SK-N-SH (cell line): Measurements from ENCODE around the gene BRCA1.

Source experiments
- CHD2 ChIP-seq: fragments of 150-350 bp; IDR thresholded peaks from 2 replicates; pipeline ENCODE4 v1.6.1; 2018; ENCODE audit warnings: low read length; ENCODE audit not compliant: partially characterized antibody
- EP300 ChIP-seq, 2 experiments: IDR thresholded peaks; 2 replicates each; pipeline versions ENCODE4 v1.4.0 to v1.6.1; 2012; ENCODE audit warnings: borderline replicate concordance in 1 of 2, low read depth in 1 of 2, low read length in 1 of 2
- EZH2phosphoT487 ChIP-seq: fragments of 200-600 bp; sonication (generic); IDR thresholded peaks from 2 replicates; pipeline ENCODE4 v1.6.1; 2017; ENCODE audit warnings: low read depth, mixed run types, mild to moderate bottlenecking, antibody characterized with exemption, moderate library complexity, borderline replicate concordance
- GABPA ChIP-seq: IDR thresholded peaks from 2 replicates; pipeline ENCODE4 v1.4.0; 2012; ENCODE audit warnings: low read depth, mild to moderate bottlenecking
- GATA2 ChIP-seq: sonication (generic); formaldehyde crosslinking; IDR thresholded peaks from 2 replicates; pipeline ENCODE4 v1.5.0; 2020; ENCODE audit warnings: mild to moderate bottlenecking, missing genetic modification reagents
- NFIC ChIP-seq: IDR thresholded peaks from 2 replicates; pipeline ENCODE4 v1.4.0; 2012; ENCODE audit warnings: borderline replicate concordance
- POLR2AphosphoS5 ChIP-seq: IDR thresholded peaks from 2 replicates; pipeline ENCODE4 v1.6.1; 2012; ENCODE audit warnings: low read depth, low read length
- RXRA ChIP-seq: IDR thresholded peaks from 2 replicates; pipeline ENCODE4 v1.4.0; 2012; ENCODE audit warnings: low read depth, mild to moderate bottlenecking, borderline replicate concordance
- TF ChIP-seq, protein P1 (sequence below): fragments of 150-350 bp; IDR thresholded peaks from 2 replicates; pipeline ENCODE4 v1.6.1; 2016; ENCODE audit warnings: mild to moderate bottlenecking, low read depth, low read length
- TF ChIP-seq, protein P2 (sequence below): fragments of 200-600 bp; sonication (generic); IDR thresholded peaks from 2 replicates; pipeline ENCODE4 v1.6.1; 2017; ENCODE audit warnings: antibody characterized with exemption, mild to moderate bottlenecking, moderate library complexity

DNA sequence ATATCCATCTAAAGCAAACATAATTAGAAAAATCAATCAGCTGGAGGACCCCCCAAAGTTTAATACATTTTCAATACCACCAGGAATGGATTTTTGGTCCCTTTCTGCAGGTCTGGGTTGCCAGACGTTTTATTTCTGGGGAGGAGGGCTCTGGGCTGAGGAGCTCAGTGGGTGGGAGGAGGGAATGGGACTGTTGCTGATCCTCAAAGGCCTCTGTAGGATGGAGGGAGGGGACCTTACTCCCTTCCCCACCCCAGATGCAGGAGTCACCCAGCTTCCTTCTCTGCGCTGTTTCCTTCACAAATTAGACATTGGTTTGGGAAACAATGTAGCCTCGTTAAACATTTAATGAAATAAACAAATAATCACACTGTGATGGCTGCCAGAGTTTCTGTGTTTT, 93.5 kb downstream of the BRCA1 start:
- TF ChIP-seq RXRA (no peak), POLR2AphosphoS5 (no peak), CHD2 (no peak), EZH2phosphoT487 (no peak), GATA2 (CRISPR knock-in tag) (no peak), NFIC (no peak), GABPA (no peak), EP300 (IDR thresholded peaks at IDR 0.05; ENCODE audit: borderline replicate concordance in 1 of 2, low read depth in 1 of 2, low read length in 1 of 2) (no peak)
- TF ChIP-seq, protein P1, sequence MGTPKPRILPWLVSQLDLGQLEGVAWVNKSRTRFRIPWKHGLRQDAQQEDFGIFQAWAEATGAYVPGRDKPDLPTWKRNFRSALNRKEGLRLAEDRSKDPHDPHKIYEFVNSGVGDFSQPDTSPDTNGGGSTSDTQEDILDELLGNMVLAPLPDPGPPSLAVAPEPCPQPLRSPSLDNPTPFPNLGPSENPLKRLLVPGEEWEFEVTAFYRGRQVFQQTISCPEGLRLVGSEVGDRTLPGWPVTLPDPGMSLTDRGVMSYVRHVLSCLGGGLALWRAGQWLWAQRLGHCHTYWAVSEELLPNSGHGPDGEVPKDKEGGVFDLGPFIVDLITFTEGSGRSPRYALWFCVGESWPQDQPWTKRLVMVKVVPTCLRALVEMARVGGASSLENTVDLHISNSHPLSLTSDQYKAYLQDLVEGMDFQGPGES = no peak
- TF ChIP-seq, protein P2, sequence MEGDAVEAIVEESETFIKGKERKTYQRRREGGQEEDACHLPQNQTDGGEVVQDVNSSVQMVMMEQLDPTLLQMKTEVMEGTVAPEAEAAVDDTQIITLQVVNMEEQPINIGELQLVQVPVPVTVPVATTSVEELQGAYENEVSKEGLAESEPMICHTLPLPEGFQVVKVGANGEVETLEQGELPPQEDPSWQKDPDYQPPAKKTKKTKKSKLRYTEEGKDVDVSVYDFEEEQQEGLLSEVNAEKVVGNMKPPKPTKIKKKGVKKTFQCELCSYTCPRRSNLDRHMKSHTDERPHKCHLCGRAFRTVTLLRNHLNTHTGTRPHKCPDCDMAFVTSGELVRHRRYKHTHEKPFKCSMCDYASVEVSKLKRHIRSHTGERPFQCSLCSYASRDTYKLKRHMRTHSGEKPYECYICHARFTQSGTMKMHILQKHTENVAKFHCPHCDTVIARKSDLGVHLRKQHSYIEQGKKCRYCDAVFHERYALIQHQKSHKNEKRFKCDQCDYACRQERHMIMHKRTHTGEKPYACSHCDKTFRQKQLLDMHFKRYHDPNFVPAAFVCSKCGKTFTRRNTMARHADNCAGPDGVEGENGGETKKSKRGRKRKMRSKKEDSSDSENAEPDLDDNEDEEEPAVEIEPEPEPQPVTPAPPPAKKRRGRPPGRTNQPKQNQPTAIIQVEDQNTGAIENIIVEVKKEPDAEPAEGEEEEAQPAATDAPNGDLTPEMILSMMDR = no peak
